Smooth muscle cell of the pulmonary artery (primary cell): Measurements from ENCODE around the gene SEC31B. TPM values are rescaled to one million over a fixed set of nuclear protein-coding genes. Genes with fewer than 3 reads are reported as not detected.

Experiments used
- total RNA-seq: library from RNA; depleted of rRNA; stranded (reverse); fragments of >200 nt; gene quantifications from 2 replicates; pipeline ENCODE4 v1.2.3, GENCODE V29; 2014

The SEC31B gene, protein sequence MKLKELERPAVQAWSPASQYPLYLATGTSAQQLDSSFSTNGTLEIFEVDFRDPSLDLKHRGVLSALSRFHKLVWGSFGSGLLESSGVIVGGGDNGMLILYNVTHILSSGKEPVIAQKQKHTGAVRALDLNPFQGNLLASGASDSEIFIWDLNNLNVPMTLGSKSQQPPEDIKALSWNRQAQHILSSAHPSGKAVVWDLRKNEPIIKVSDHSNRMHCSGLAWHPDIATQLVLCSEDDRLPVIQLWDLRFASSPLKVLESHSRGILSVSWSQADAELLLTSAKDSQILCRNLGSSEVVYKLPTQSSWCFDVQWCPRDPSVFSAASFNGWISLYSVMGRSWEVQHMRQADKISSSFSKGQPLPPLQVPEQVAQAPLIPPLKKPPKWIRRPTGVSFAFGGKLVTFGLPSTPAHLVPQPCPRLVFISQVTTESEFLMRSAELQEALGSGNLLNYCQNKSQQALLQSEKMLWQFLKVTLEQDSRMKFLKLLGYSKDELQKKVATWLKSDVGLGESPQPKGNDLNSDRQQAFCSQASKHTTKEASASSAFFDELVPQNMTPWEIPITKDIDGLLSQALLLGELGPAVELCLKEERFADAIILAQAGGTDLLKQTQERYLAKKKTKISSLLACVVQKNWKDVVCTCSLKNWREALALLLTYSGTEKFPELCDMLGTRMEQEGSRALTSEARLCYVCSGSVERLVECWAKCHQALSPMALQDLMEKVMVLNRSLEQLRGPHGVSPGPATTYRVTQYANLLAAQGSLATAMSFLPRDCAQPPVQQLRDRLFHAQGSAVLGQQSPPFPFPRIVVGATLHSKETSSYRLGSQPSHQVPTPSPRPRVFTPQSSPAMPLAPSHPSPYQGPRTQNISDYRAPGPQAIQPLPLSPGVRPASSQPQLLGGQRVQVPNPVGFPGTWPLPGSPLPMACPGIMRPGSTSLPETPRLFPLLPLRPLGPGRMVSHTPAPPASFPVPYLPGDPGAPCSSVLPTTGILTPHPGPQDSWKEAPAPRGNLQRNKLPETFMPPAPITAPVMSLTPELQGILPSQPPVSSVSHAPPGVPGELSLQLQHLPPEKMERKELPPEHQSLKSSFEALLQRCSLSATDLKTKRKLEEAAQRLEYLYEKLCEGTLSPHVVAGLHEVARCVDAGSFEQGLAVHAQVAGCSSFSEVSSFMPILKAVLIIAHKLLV
- 2.7 and 4.8 TPM in 2 replicates for total RNA-seq

DNA sequence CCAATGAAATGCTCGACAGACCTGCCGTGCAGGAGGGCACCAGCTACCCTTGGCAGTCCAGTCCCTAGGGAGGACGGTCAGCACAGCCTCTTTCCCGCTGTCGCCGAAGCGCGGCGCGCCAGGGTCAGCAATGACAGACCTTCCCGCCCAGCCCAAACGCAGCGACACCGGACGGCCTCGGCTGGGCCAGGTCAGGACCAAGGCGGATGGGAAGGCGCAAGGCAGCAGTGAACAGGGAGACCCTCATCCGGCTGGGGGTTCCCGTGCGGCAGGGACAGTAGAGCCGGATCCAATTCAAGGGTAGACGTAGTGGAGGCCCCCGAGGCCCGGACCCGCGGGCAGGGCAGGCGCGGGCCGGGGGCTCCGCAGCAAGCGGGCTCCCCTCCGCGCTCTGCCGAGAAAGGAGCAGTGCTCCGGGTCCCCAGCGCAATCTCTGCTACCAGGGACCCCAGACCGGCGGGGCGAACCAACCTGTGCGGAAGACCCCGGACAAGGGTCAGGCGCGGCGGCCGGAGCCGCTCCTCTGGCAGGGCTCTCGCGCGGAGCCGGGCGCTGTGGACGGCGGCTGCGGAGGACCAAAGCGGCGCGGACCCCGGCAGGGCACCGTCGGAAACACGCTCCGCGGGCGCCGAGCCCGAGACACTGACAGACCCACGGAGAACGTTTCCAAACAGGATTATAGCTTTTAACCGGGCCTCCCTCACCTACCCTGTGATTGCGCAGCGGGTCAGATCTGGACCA, at the start of gene SEC31B:
Gene SEC31B (minus strand): TSS at position 551 of the 741 bp plus-strand sequence. CDS start 2,909 bp downstream, outside the sequence.

DNA sequence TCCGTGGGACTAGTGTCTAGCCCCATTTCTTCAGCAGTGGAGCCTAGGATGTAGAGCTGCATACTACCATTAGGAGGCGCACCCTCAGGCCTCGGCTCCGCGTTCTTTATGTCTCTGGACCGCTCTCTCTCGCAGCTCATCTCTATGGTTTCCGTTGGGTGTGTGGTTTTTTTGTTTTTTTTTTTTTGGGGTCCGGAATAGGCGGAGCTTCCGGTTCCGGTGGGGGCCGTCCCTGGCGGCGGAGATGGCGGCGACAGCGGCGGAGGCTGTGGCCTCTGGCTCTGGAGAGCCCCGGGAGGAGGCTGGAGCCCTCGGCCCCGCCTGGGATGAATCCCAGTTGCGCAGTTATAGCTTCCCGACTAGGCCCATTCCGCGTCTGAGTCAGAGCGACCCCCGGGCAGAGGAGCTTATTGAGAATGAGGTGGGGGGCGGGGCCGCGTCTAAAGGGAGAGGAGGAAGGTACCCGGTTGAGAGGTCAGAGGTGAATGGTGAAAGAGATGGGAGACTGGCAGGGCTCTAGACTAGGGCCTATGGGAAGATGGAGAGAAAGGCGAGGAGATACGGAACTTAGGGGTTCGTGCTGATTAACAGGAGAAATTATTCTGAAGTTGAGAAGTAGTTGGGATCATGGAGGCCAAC, 16.2 kb upstream of the SEC31B start, which contains the start of gene HIF1AN:
Gene HIF1AN (plus strand): TSS at position 229 of the 639 bp plus-strand sequence. CDS start 16 bp downstream, at position 245.

DNA sequence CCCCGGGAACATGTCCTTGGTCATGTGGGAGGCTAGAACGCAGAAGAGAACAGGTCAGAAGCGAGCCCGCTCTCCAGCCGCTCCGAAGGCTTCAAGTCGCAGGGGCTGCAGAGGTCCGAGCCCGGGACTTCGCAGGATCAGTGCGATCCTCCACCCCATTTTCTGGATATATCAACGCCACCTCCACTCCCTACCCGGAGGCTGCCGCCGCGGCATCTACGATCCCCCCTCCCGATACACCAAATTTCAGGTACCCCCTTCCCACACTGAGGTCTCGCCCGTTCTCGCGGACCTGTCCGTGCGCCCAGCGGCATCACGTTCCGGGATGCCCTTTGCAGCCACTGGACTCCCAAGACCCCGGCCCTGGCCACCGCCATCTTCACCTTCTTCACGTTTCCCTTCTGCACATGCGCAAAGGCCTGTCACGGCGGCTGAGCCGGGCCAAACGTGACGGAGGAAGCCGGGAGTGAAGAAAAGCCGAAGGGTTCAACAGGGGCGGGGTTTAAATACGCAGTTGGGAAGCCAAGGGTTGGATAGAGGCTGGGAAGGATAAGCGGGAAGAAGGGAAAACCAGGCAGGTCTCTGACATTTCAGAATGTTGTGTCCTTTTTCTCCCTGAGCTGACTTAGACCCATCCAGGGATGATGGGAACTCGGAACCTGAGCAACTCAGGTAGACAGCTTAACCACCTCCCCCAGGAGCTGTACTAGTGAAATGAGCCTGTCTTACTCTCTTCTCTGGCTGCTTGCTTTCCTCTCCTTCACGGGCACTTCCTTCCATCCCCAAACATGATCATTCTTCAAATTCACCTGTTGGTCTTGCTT, 10.0 kb upstream of the SEC31B start, which contains the start of gene NDUFB8:
Gene NDUFB8 (minus strand): TSS at position 397 of the 824 bp plus-strand sequence. CDS start 20 bp downstream, at position 377.

DNA sequence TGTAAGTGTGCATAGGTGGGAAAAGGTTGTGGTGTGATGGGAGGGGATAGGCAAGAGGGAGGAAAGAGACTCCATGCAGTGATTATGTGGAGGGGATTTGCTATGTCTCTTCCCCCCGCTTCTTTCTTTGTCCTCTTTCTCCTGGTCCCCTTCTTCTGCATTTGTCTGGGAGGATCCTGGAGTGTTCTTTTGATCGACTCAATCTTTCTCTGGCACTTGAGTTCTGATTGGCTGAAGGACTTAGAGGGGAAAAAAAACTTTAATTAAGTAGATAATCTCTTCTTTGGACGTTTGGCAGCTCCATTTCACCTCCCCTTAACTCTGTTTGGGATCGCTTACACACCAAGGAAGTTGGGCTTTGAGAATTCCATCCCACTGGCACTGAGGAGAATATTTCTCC, 57.0 kb downstream of the SEC31B start, which contains the start of gene WNT8B:
Gene WNT8B (plus strand): TSS at position 301 of the 400 bp plus-strand sequence. CDS start 160 bp downstream, outside the sequence.

Other genes with a start within 250 kb of the SEC31B start
- 40.3 and 48.0 TPM in 2 replicates for gene BLOC1S2, start 233.2 kb downstream of the SEC31B start, total RNA-seq
- not detected in 2 replicates for gene PKD2L1, start 189.6 kb downstream of the SEC31B start, total RNA-seq
- gene SCD, start 172.6 kb downstream of the SEC31B start, total RNA-seq: 181 and 458 TPM in 2 replicates
- gene WNT8B, start 56.9 kb downstream of the SEC31B start, total RNA-seq: not detected in 2 replicates
- gene NDUFB8, start 10.0 kb upstream of the SEC31B start, total RNA-seq: 136 and 148 TPM in 2 replicates
- gene HIF1AN, start 16.1 kb upstream of the SEC31B start, total RNA-seq: 16.9 and 18.5 TPM in 2 replicates
- not detected in 2 replicates for gene PAX2, start 225.7 kb upstream of the SEC31B start, total RNA-seq